Activated T-cell treated with anti-CD3 and anti-CD28 coated beads, Interleukin-2, amount 50 U/mL, for 72 hours (primary cell): ENCODE results near the gene CRB3. TPM values are rescaled to one million over a fixed set of nuclear protein-coding genes. Genes with fewer than 3 reads are reported as not detected.

ENCODE experiments used
- ATAC-seq, 2 donors: fragments of 150-1000 bp; cut with Tn5 transposase; replicated peaks in 1 of 2; 2 replicates each; pipeline ENCODE4 v1.10.0; 2021; ENCODE audit warnings: moderate library complexity in 2 of 2, mild to moderate bottlenecking in 1 of 2
- DNase-seq, 2 donors: peaks; one replicate each; pipeline ENCODE4 v3.0.0; 2021 to 2022; ENCODE audit warnings: mixed read lengths in 1 of 2
- H3K27ac Mint-ChIP-seq: one replicate; pipeline ENCODE4 v1.8.0; 2022; ENCODE audit warnings: mild to moderate bottlenecking, moderate library complexity, mixed read lengths
- H3K27me3 Mint-ChIP-seq: one replicate; pipeline ENCODE4 v1.8.0; 2022; ENCODE audit warnings: low read depth, mixed read lengths
- H3K36me3 Mint-ChIP-seq, 2 donors: one replicate each; pipeline ENCODE4 v1.8.0; 2022; ENCODE audit warnings: mixed read lengths in 2 of 2, mild to moderate bottlenecking in 1 of 2; ENCODE audit not compliant: insufficient read depth in 2 of 2
- H3K4me1 Mint-ChIP-seq: one replicate; pipeline ENCODE4 v1.8.0; 2022; ENCODE audit warnings: low read depth, mixed read lengths
- H3K4me3 Mint-ChIP-seq, 2 donors: one replicate each; pipeline ENCODE4 v1.8.0; 2022; ENCODE audit warnings: mild to moderate bottlenecking in 2 of 2, mixed read lengths in 2 of 2, moderate library complexity in 2 of 2
- H3K9me3 Mint-ChIP-seq, 2 donors: one replicate each; pipeline ENCODE4 v1.8.0; 2022; ENCODE audit warnings: mixed read lengths in 2 of 2
- total RNA-seq, 2 donors: library from RNA; stranded (reverse); gene quantifications; one replicate each; pipeline ENCODE4 v1.2.3, GENCODE V29; 2022

The CRB3 gene
- total RNA-seq, 2 donors from 2014 or later, result 3.9 to 5.0 TPM

GRCh38 chr19:6460099-6460884 is 3.8 kb upstream of the CRB3 start:
- H3K27ac Mint-ChIP-seq, result peak overlapping the region; percentile 53
- peak overlapping the region; percentile 94 to 96 for H3K4me3 Mint-ChIP-seq
- ATAC-seq (peak; percentile 83 to 85), DNase-seq (peak; percentile 97 to 98)
- peaks cover 4 to 11% of the 10 kb centered on the region in 2 donors for H3K36me3 Mint-ChIP-seq
- H3K9me3 Mint-ChIP-seq, result no peaks in the 10 kb centered on the region
- no peaks in the 10 kb centered on the region for H3K27me3 Mint-ChIP-seq
- H3K4me1 Mint-ChIP-seq, result peaks cover 24% of the 10 kb centered on the region

- no peak for ATAC-seq
- Mint-ChIP-seq H3K27me3 (no peaks in the 10 kb centered on the region), H3K4me1 (peaks cover 9% of the 10 kb centered on the region), H3K27ac (no peak overlapping the region), H3K9me3 (no peaks in the 10 kb centered on the region), H3K4me3 (peak overlapping the region; percentile 6 to 68), H3K36me3 (peaks cover 1 to 3% of the 10 kb centered on the region in 2 donors)
- DNase-seq, result no peak
These were observed 935 bp downstream of the CRB3 start for GRCh38 chr19:6465006-6465405.

GRCh38 chr19:6465663-6466062 is 1.6 kb downstream of the CRB3 start:
- Mint-ChIP-seq H3K27me3 (no peaks in the 10 kb centered on the region), H3K36me3 (peaks cover 0 to 2% of the 10 kb centered on the region in 2 donors), H3K9me3 (no peaks in the 10 kb centered on the region), H3K4me1 (peaks cover 6% of the 10 kb centered on the region), H3K27ac (no peak overlapping the region), H3K4me3 (no peak overlapping the region)
- ATAC-seq, result no peak
- no peak for DNase-seq

GRCh38 chr19:6466526-6467248 is 2.6 kb downstream of the CRB3 start:
- no peaks in the 10 kb centered on the region for H3K27me3 Mint-ChIP-seq
- no peak for DNase-seq
- no peak overlapping the region for H3K4me3 Mint-ChIP-seq
- peaks cover 0 to 2% of the 10 kb centered on the region in 2 donors for H3K36me3 Mint-ChIP-seq
- H3K4me1 Mint-ChIP-seq, result peaks cover 6% of the 10 kb centered on the region
- no peak for ATAC-seq
- no peaks in the 10 kb centered on the region for H3K9me3 Mint-ChIP-seq
- no peak overlapping the region for H3K27ac Mint-ChIP-seq

GRCh38 chr19:6467384-6467783 is 3.3 kb downstream of the CRB3 start:
- no peaks in the 10 kb centered on the region for H3K9me3 Mint-ChIP-seq
- ATAC-seq, result no peak
- H3K27me3 Mint-ChIP-seq, result no peaks in the 10 kb centered on the region
- no peak for DNase-seq
- H3K36me3 Mint-ChIP-seq, result peaks cover 0 to 2% of the 10 kb centered on the region in 2 donors
- no peak overlapping the region for H3K4me3 Mint-ChIP-seq
- H3K27ac Mint-ChIP-seq, result no peak overlapping the region
- peaks cover 6% of the 10 kb centered on the region for H3K4me1 Mint-ChIP-seq

- H3K4me1 Mint-ChIP-seq, result no peaks in the 10 kb centered on the region
These were observed 6.1 kb downstream of the CRB3 start for GRCh38 chr19:6470173-6470572.

GRCh38 chr19:6471076-6471475 is 7.0 kb downstream of the CRB3 start:
- peaks cover 0 to 6% of the 10 kb centered on the region in 2 donors for H3K36me3 Mint-ChIP-seq
- ATAC-seq (no peak), DNase-seq (no peak)
- no peaks in the 10 kb centered on the region for H3K27me3 Mint-ChIP-seq
- H3K4me1 Mint-ChIP-seq, result no peaks in the 10 kb centered on the region
- H3K9me3 Mint-ChIP-seq, result no peaks in the 10 kb centered on the region
- H3K27ac Mint-ChIP-seq, result no peak overlapping the region
- no peak overlapping the region for H3K4me3 Mint-ChIP-seq

More at GRCh38 chr19:6470173-6470572, 6.1 kb downstream of the CRB3 start:
- peaks cover 0 to 6% of the 10 kb centered on the region in 2 donors for H3K36me3 Mint-ChIP-seq
- H3K27me3 Mint-ChIP-seq, result no peaks in the 10 kb centered on the region
- ATAC-seq, result no peak
- H3K27ac Mint-ChIP-seq, result no peak overlapping the region
- no peaks in the 10 kb centered on the region for H3K9me3 Mint-ChIP-seq
- H3K4me3 Mint-ChIP-seq, result no peak overlapping the region
- DNase-seq, result no peak

GRCh38 chr19:6472713-6473112 is 8.6 kb downstream of the CRB3 start:
- H3K4me3 Mint-ChIP-seq, result no peak overlapping the region
- H3K9me3 Mint-ChIP-seq, result no peaks in the 10 kb centered on the region
- ATAC-seq (no peak), DNase-seq (no peak)
- H3K27me3 Mint-ChIP-seq, result no peaks in the 10 kb centered on the region
- H3K36me3 Mint-ChIP-seq, result peaks cover 0 to 7% of the 10 kb centered on the region in 2 donors
- no peak overlapping the region for H3K27ac Mint-ChIP-seq
- no peaks in the 10 kb centered on the region for H3K4me1 Mint-ChIP-seq

GRCh38 chr19:6473647-6474046 is 9.6 kb downstream of the CRB3 start:
- DNase-seq (no peak), ATAC-seq (no peak)
- Mint-ChIP-seq H3K9me3 (no peaks in the 10 kb centered on the region), H3K27me3 (no peaks in the 10 kb centered on the region), H3K4me1 (no peaks in the 10 kb centered on the region), H3K4me3 (no peak overlapping the region), H3K27ac (peak overlapping the region; percentile 65), H3K36me3 (peaks cover 0 to 5% of the 10 kb centered on the region in 2 donors)

- Mint-ChIP-seq H3K36me3 (peaks cover 0 to 11% of the 10 kb centered on the region in 2 donors), H3K4me1 (peaks cover 9% of the 10 kb centered on the region), H3K27me3 (no peaks in the 10 kb centered on the region), H3K9me3 (no peaks in the 10 kb centered on the region), H3K4me3 (no peak overlapping the region), H3K27ac (no peak overlapping the region)
- ATAC-seq, result no peak
- no peak for DNase-seq
These were observed 11.4 kb downstream of the CRB3 start for GRCh38 chr19:6475321-6476108.

- H3K4me1 Mint-ChIP-seq, result peaks cover 13% of the 10 kb centered on the region
- no peaks in the 10 kb centered on the region for H3K27me3 Mint-ChIP-seq
- no peak overlapping the region for H3K4me3 Mint-ChIP-seq
- DNase-seq, result peak; percentile 63 to 84
- H3K36me3 Mint-ChIP-seq, result peaks cover 3 to 11% of the 10 kb centered on the region in 2 donors
- ATAC-seq, result peak; percentile 82 to 83
- no peak overlapping the region for H3K27ac Mint-ChIP-seq
- H3K9me3 Mint-ChIP-seq, result no peaks in the 10 kb centered on the region
These were observed 12.3 kb downstream of the CRB3 start for GRCh38 chr19:6476155-6476895.

GRCh38 chr19:6476896-6477431 is 12.9 kb downstream of the CRB3 start:
- no peak overlapping the region for H3K4me3 Mint-ChIP-seq
- H3K9me3 Mint-ChIP-seq, result no peaks in the 10 kb centered on the region
- H3K27ac Mint-ChIP-seq, result no peak overlapping the region
- peaks cover 3 to 11% of the 10 kb centered on the region in 2 donors for H3K36me3 Mint-ChIP-seq
- peaks cover 18% of the 10 kb centered on the region for H3K4me1 Mint-ChIP-seq
- ATAC-seq (no peak), DNase-seq (no peak)
- H3K27me3 Mint-ChIP-seq, result no peaks in the 10 kb centered on the region
